Keratinocyte (primary cell): Measurements from ENCODE around the gene ANO2.

Source experiments
- CTCF ChIP-seq, 3 experiments: IDR thresholded peaks in 1 of 3; conservative IDR thresholded peaks in 1 of 3; optimal IDR thresholded peaks in 1 of 3; 2 replicates in 2 of 3; 3 replicates in 1 of 3; pipeline versions ENCODE3 to v1.5.1; 2011; ENCODE audit warnings: low read length in 3 of 3, mild to moderate bottlenecking in 3 of 3, moderate library complexity in 2 of 3, control low read depth in 1 of 3, inconsistent platforms in 1 of 3; ENCODE audit not compliant: insufficient read depth in 2 of 3; ENCODE audit errors: extremely low read depth in 1 of 3
- EZH2 ChIP-seq: IDR thresholded peaks from one replicate; pipeline ENCODE4 v1.6.1; 2012; ENCODE audit warnings: inconsistent platforms, mild to moderate bottlenecking, low read length, moderate library complexity

GRCh38 chr12:5656836-5657235, 288.2 kb downstream of the ANO2 start:
- no peak for TF ChIP-seq CTCF (optimal IDR thresholded peaks at IDR 0.05 in 1 of 3, IDR thresholded peaks at IDR 0.05 in 1 of 3, conservative IDR thresholded peaks at IDR 0.05 in 1 of 3; ENCODE audit: extremely low read depth in 1 of 3, insufficient read depth in 2 of 3, low read length in 3 of 3)
- TF ChIP-seq EZH2 = no peak
